Measurements from ENCODE around the gene ICAM1.

GRCh38 chr19:10291554-10292205 is 20.8 kb downstream of the ICAM1 start:
- TF ChIP-seq SPI1 (IDR thresholded peaks at IDR 0.05; ENCODE audit: low read depth, low read length) = no peak
- no peak for TF ChIP-seq POLR2A (IDR thresholded peaks at IDR 0.05; ENCODE audit: low read depth, low read length)
- TF ChIP-seq POLR2AphosphoS5 (IDR thresholded peaks at IDR 0.05; ENCODE audit: low read depth, low read length) = no peak
- TF ChIP-seq POU2F2 (IDR thresholded peaks at IDR 0.05; ENCODE audit: low read depth, low read length) = no peak
